Measurements from ENCODE around the gene MYO9B.

Gene MYO9B

GRCh38 chr19:17215127-17215971 is 139.8 kb downstream of the MYO9B start, which contains the start of gene USE1:
Gene USE1 (plus strand): TSS chr19:17215357. CDS start chr19:17215406, 49 bp downstream.
- TF ChIP-seq EZH2phosphoT487 (IDR thresholded peaks at IDR 0.05; ENCODE audit: low read depth) (no peak), CTCF (IDR thresholded peaks at IDR 0.05; ENCODE audit: low read depth, low read length) (no peak)
- Histone ChIP-seq H3K79me2 (ENCODE audit: low read length) (no peaks in the 10 kb centered on the region), H3K27ac (ENCODE audit: low read length) (peak within 1 kb of the TSS; percentile 73), H3K4me2 (ENCODE audit: low read length) (peak within 1 kb of the TSS; percentile 70), H3K27me3 (ENCODE audit: low read depth, low read length) (no peaks in the 10 kb centered on the region), H3K9ac (ENCODE audit: low read length) (peak within 1 kb of the TSS; percentile 87), H3K9me3 (ENCODE audit: insufficient read depth, low read length) (no peaks in the 10 kb centered on the region), H3K4me3 (ENCODE audit: low read length) (peak within 1 kb of the TSS; percentile 84), H4K20me1 (ENCODE audit: insufficient read depth, low read length) (no peaks in the 10 kb centered on the region), H3K4me1 (ENCODE audit: low read length) (peaks cover 13% of the 10 kb centered on the region), H3K36me3 (replicated peaks; ENCODE audit: low read depth, low read length) (peaks cover 47% of the 10 kb centered on the region), H2AFZ (ENCODE audit: low read depth, low read length) (peak within 1 kb of the TSS; percentile 43)

GRCh38 chr19:17216058-17216670 is 140.6 kb downstream of the MYO9B start:
- H3K9me3 ChIP-seq (ENCODE audit: insufficient read depth, low read length): no peaks in the 10 kb centered on the region
- peak overlapping the region; percentile 84 for H3K4me3 ChIP-seq (ENCODE audit: low read length)
- H3K27me3 ChIP-seq (ENCODE audit: low read depth, low read length): no peaks in the 10 kb centered on the region
- no peak overlapping the region for H2AFZ ChIP-seq (ENCODE audit: low read depth, low read length)
- peak overlapping the region; percentile 70 for H3K4me2 ChIP-seq (ENCODE audit: low read length)
- H3K36me3 ChIP-seq (replicated peaks; ENCODE audit: low read depth, low read length): peaks cover 42% of the 10 kb centered on the region
- H3K4me1 ChIP-seq (ENCODE audit: low read length): peaks cover 13% of the 10 kb centered on the region
- peak overlapping the region; percentile 87; the same call in 1 of the 2 replicates for H3K9ac ChIP-seq (ENCODE audit: low read length)
- TF ChIP-seq EZH2phosphoT487 (IDR thresholded peaks at IDR 0.05; ENCODE audit: low read depth) (no peak), CTCF (IDR thresholded peaks at IDR 0.05; ENCODE audit: low read depth, low read length) (no peak)
- H3K79me2 ChIP-seq (ENCODE audit: low read length): no peaks in the 10 kb centered on the region
- H3K27ac ChIP-seq (ENCODE audit: low read length): peak overlapping the region; percentile 73
- H4K20me1 ChIP-seq (ENCODE audit: insufficient read depth, low read length): no peaks in the 10 kb centered on the region

GRCh38 chr19:17219286-17219685 is 143.7 kb downstream of the MYO9B start:
- Histone ChIP-seq H3K36me3 (replicated peaks; ENCODE audit: low read depth, low read length) (peaks cover 25% of the 10 kb centered on the region), H3K9me3 (ENCODE audit: insufficient read depth, low read length) (no peaks in the 10 kb centered on the region), H4K20me1 (ENCODE audit: insufficient read depth, low read length) (no peaks in the 10 kb centered on the region), H3K4me1 (ENCODE audit: low read length) (peaks cover 12% of the 10 kb centered on the region), H2AFZ (ENCODE audit: low read depth, low read length) (no peak overlapping the region), H3K4me3 (ENCODE audit: low read length) (no peak overlapping the region), H3K27ac (ENCODE audit: low read length) (no peak overlapping the region), H3K27me3 (ENCODE audit: low read depth, low read length) (no peaks in the 10 kb centered on the region), H3K9ac (ENCODE audit: low read length) (no peak overlapping the region), H3K4me2 (ENCODE audit: low read length) (no peak overlapping the region), H3K79me2 (ENCODE audit: low read length) (no peaks in the 10 kb centered on the region)
- TF ChIP-seq CTCF (IDR thresholded peaks at IDR 0.05; ENCODE audit: low read depth, low read length) (no peak), EZH2phosphoT487 (IDR thresholded peaks at IDR 0.05; ENCODE audit: low read depth) (no peak)

GRCh38 chr19:17220207-17220758 is 144.7 kb downstream of the MYO9B start:
- no peak for TF ChIP-seq CTCF (IDR thresholded peaks at IDR 0.05; ENCODE audit: low read depth, low read length)
- Histone ChIP-seq H3K79me2 (ENCODE audit: low read length) (no peaks in the 10 kb centered on the region), H3K9ac (ENCODE audit: low read length) (no peak overlapping the region), H3K4me3 (ENCODE audit: low read length) (no peak overlapping the region), H3K36me3 (replicated peaks; ENCODE audit: low read depth, low read length) (peaks cover 21% of the 10 kb centered on the region), H3K4me2 (ENCODE audit: low read length) (no peak overlapping the region), H3K27ac (ENCODE audit: low read length) (no peak overlapping the region), H3K9me3 (ENCODE audit: insufficient read depth, low read length) (no peaks in the 10 kb centered on the region), H2AFZ (ENCODE audit: low read depth, low read length) (no peak overlapping the region), H4K20me1 (ENCODE audit: insufficient read depth, low read length) (no peaks in the 10 kb centered on the region), H3K27me3 (ENCODE audit: low read depth, low read length) (no peaks in the 10 kb centered on the region), H3K4me1 (ENCODE audit: low read length) (peaks cover 6% of the 10 kb centered on the region)

Data from OCI-LY3 (cell line).